Measurements from ENCODE around the gene RNASEL. TPM values are rescaled to one million over a fixed set of nuclear protein-coding genes. Genes with fewer than 3 reads are reported as not detected.

RNASEL gene
- total and polyA plus RNA-seq, 2 of the 13 experiments (the other 11 are each of a cell fraction or from before 2014, with no cell fraction given): 0.05 to 0.20 TPM

DNA sequence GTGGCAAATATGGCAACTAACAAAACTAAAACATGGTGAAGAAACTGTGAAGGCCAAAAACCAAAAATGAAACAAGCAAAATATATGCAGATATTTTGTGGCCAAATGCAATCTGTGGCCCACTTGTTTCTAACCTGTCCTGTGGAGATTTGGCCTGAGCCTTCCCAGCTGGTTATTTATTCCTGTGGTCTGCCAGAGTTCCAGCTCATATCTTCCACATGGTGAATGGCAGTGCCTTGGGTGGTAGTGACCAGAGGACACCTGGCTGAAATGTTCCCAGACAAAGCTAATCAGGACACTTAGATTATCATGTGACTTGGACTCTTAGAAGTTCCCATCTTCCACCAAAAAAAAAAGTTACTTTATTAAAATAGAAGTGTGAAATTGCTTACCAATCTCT, 39.7 kb downstream of the RNASEL start (continued):
- TF ChIP-seq, protein P1, sequence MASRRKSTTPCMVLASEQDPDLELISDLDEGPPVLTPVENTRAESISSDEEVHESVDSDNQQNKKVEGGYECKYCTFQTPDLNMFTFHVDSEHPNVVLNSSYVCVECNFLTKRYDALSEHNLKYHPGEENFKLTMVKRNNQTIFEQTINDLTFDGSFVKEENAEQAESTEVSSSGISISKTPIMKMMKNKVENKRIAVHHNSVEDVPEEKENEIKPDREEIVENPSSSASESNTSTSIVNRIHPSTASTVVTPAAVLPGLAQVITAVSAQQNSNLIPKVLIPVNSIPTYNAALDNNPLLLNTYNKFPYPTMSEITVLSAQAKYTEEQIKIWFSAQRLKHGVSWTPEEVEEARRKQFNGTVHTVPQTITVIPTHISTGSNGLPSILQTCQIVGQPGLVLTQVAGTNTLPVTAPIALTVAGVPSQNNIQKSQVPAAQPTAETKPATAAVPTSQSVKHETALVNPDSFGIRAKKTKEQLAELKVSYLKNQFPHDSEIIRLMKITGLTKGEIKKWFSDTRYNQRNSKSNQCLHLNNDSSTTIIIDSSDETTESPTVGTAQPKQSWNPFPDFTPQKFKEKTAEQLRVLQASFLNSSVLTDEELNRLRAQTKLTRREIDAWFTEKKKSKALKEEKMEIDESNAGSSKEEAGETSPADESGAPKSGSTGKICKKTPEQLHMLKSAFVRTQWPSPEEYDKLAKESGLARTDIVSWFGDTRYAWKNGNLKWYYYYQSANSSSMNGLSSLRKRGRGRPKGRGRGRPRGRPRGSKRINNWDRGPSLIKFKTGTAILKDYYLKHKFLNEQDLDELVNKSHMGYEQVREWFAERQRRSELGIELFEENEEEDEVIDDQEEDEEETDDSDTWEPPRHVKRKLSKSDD (CRISPR knock-in tag; IDR thresholded peaks at IDR 0.05; ENCODE audit: low read depth): no peak
- TF ChIP-seq, protein P2, sequence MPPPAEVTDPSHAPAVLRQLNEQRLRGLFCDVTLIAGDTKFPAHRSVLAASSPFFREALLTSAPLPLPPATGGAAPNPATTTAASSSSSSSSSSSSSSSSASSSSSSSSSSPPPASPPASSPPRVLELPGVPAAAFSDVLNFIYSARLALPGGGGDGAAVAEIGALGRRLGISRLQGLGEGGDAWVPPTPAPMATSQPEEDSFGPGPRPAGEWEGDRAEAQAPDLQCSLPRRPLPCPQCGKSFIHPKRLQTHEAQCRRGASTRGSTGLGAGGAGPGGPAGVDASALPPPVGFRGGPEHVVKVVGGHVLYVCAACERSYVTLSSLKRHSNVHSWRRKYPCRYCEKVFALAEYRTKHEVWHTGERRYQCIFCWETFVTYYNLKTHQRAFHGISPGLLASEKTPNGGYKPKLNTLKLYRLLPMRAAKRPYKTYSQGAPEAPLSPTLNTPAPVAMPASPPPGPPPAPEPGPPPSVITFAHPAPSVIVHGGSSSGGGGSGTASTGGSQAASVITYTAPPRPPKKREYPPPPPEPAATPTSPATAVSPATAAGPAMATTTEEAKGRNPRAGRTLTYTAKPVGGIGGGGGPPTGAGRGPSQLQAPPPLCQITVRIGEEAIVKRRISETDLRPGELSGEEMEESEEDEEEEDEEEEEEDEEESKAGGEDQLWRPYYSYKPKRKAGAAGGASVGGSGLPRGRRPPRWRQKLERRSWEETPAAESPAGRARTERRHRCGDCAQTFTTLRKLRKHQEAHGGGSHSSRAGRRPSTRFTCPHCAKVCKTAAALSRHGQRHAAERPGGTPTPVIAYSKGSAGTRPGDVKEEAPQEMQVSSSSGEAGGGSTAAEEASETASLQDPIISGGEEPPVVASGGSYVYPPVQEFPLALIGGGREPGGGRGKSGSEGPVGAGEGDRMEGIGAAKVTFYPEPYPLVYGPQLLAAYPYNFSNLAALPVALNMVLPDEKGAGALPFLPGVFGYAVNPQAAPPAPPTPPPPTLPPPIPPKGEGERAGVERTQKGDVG (CRISPR knock-in tag; IDR thresholded peaks at IDR 0.05; ENCODE audit: borderline replicate concordance): no peak
- TF ChIP-seq GPN1 (CRISPR knock-in tag; IDR thresholded peaks at IDR 0.05; ENCODE audit: borderline replicate concordance) (no peak), FOXA3 (CRISPR knock-in tag; IDR thresholded peaks at IDR 0.05) (no peak)
- TF ChIP-seq, protein P3, sequence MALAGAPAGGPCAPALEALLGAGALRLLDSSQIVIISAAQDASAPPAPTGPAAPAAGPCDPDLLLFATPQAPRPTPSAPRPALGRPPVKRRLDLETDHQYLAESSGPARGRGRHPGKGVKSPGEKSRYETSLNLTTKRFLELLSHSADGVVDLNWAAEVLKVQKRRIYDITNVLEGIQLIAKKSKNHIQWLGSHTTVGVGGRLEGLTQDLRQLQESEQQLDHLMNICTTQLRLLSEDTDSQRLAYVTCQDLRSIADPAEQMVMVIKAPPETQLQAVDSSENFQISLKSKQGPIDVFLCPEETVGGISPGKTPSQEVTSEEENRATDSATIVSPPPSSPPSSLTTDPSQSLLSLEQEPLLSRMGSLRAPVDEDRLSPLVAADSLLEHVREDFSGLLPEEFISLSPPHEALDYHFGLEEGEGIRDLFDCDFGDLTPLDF (CRISPR knock-in tag; IDR thresholded peaks at IDR 0.05): no peak

- WGBS (ENCODE audit: low lambda C conversion rate): 35% methylated on average over 2 of the region's 2 CpGs
- H3K27ac ChIP-seq (ENCODE audit: extremely low read length, insufficient read depth, low read length): no peak overlapping the region
- no peak overlapping the region for H3K4me3 ChIP-seq (replicated peaks in 1 of 3; ENCODE audit: insufficient read depth in 1 of 3, low read depth in 2 of 3, low read length in 3 of 3)
- H3K79me2 ChIP-seq (ENCODE audit: insufficient read depth, low read length): no peaks in the 10 kb centered on the region
- ChIA-PET POLR2A (no interaction called here), CTCF (ENCODE audit: low intra/inter-chr PET ratio, low total read pairs) (no interaction called here)
- H3K4me2 ChIP-seq (ENCODE audit: low read depth, low read length): no peak overlapping the region
- peaks cover 0 to 5% of the 10 kb centered on the region in 2 experiments; a peak in 1 of 5 replicates for H3K27me3 ChIP-seq (ENCODE audit: control insufficient read depth in 1 of 2, insufficient read depth in 2 of 2, low read length in 2 of 2)
- no peaks in the 10 kb centered on the region for H3K4me1 ChIP-seq (ENCODE audit: insufficient read depth, low read length)
- FAIRE-seq (no peak), ATAC-seq (no peak), DNase-seq (ENCODE audit: low spot score) (no peak)
- H3K9me3 ChIP-seq (ENCODE audit: low read length): no peaks in the 10 kb centered on the region
- no TSS peak for BruUV-seq (replicated peaks)
- in situ Hi-C loops (cut with HindIII; ENCODE audit: extremely low pct_ligation_motif_present, low pct_unique_long_range_greater_than_20kb) (no loop called here), intact Hi-C loops (cut with micrococcal nuclease; ENCODE audit: unreplicated experiment) (no loop called here)
- H2AFZ ChIP-seq (ENCODE audit: low read length): no peak overlapping the region
- no peaks in the 10 kb centered on the region for H4K20me1 ChIP-seq (ENCODE audit: insufficient read depth, low read length)
- H3K9ac ChIP-seq (ENCODE audit: insufficient read depth, low read depth, low read length): no peak overlapping the region
- no peaks in the 10 kb centered on the region for H3K36me3 ChIP-seq (replicated peaks in 1 of 2; ENCODE audit: control insufficient read depth in 1 of 2, insufficient read depth in 2 of 2, low read length in 2 of 2)
- TF ChIP-seq RBAK (CRISPR knock-in tag; IDR thresholded peaks at IDR 0.05) (no peak), AHDC1 (CRISPR knock-in tag; IDR thresholded peaks at IDR 0.05; ENCODE audit: borderline replicate concordance) (no peak)
These were observed 55.2 kb downstream of the RNASEL start for GRCh38 chr1:182533896-182534295.
